Thoracic aorta (tissue), 2 donors: Measurements from ENCODE around the gene ZNF750. TPM values are rescaled to one million over a fixed set of nuclear protein-coding genes. Genes with fewer than 3 reads are reported as not detected.

Source experiments
- ATAC-seq: fragments of 150-250 bp; one replicate; pipeline ENCODE4 v1.8.0; 2017; ENCODE audit warnings: low read depth; ENCODE audit not compliant: insufficient number of reproducible peaks, low FRiP score
- DNase-seq: peaks from one replicate; pipeline ENCODE4 v3.0.0-alpha.2; 2020; ENCODE audit warnings: low spot score
- H3K27ac ChIP-seq, 2 donors: fragments of 200-600 bp; sonication (generic); 1 replicate in 1 of 2; 2 replicates in 1 of 2; pipeline ENCODE4 v1.5.1; 2016; ENCODE audit warnings: mild to moderate bottlenecking in 2 of 2, moderate library complexity in 2 of 2
- H3K27me3 ChIP-seq: fragments of 200-600 bp; sonication (generic); replicated peaks from 2 replicates; pipeline ENCODE4 v1.6.0; 2016; ENCODE audit warnings: mild to moderate bottlenecking; ENCODE audit not compliant: insufficient read depth
- H3K36me3 ChIP-seq: fragments of 200-600 bp; sonication (generic); one replicate; pipeline ENCODE4 v1.5.1; 2016
- H3K4me1 ChIP-seq, 2 donors: fragments of 200-600 bp; sonication (generic); 1 replicate in 1 of 2; 2 replicates in 1 of 2; pipeline versions ENCODE4 v1.5.1 to v1.6.0; 2016; ENCODE audit warnings: low read depth in 2 of 2, mild to moderate bottlenecking in 1 of 2; ENCODE audit not compliant: control insufficient read depth in 1 of 2
- H3K4me3 ChIP-seq: fragments of 200-600 bp; sonication (generic); 2 replicates; pipeline ENCODE4 v1.5.1; 2016; ENCODE audit warnings: mild to moderate bottlenecking
- H3K9me3 ChIP-seq: fragments of 200-600 bp; sonication (generic); 2 replicates; pipeline ENCODE4 v1.5.1; 2016
- total RNA-seq, 2 donors: library from RNA; depleted of rRNA; stranded (reverse); fragments of >200 nt; gene quantifications; one replicate each; pipeline versions ENCODE4 v1.1.0 to v1.2.3, GENCODE V29; 2016
- TF ChIP-seq, protein P1 (sequence below): fragments of 200-600 bp; sonication (generic); IDR thresholded peaks from one replicate; pipeline ENCODE4 v1.5.1; 2019; ENCODE audit warnings: antibody characterized with exemption

ZNF750 gene
- total RNA-seq, 2 donors from 2014 or later: not detected

DNA sequence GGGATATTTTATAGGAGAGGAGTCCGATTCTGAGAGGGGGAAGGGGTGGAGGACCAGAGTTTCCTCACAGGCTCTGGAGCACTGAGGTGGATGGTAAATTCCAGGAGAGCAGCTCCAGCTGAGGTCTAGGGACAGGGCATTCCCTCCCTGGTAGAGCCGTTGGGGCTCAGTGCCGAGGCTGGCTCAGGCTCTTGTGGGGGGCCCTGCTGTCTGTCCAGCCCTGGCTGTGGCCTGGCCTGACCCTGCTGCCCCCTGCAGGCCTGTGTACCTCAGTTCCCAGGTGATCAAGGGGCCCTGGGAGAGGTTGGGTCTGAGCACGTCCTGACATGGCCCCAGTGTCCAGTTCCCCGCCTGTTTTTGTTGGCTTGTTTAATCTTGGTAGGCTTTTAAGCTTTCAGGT is 16.8 kb downstream of the ZNF750 start:
- H3K27ac ChIP-seq: no peak overlapping the region
- ATAC-seq: no peak
- no peaks in the 10 kb centered on the region for H3K27me3 ChIP-seq
- H3K4me1 ChIP-seq: no peaks in the 10 kb centered on the region
- TF ChIP-seq, protein P1, sequence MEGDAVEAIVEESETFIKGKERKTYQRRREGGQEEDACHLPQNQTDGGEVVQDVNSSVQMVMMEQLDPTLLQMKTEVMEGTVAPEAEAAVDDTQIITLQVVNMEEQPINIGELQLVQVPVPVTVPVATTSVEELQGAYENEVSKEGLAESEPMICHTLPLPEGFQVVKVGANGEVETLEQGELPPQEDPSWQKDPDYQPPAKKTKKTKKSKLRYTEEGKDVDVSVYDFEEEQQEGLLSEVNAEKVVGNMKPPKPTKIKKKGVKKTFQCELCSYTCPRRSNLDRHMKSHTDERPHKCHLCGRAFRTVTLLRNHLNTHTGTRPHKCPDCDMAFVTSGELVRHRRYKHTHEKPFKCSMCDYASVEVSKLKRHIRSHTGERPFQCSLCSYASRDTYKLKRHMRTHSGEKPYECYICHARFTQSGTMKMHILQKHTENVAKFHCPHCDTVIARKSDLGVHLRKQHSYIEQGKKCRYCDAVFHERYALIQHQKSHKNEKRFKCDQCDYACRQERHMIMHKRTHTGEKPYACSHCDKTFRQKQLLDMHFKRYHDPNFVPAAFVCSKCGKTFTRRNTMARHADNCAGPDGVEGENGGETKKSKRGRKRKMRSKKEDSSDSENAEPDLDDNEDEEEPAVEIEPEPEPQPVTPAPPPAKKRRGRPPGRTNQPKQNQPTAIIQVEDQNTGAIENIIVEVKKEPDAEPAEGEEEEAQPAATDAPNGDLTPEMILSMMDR: no peak
- no peak overlapping the region for H3K4me3 ChIP-seq
- H3K36me3 ChIP-seq: peaks cover 3% of the 10 kb centered on the region
- DNase-seq: no peak
- peaks cover 9% of the 10 kb centered on the region for H3K9me3 ChIP-seq

DNA sequence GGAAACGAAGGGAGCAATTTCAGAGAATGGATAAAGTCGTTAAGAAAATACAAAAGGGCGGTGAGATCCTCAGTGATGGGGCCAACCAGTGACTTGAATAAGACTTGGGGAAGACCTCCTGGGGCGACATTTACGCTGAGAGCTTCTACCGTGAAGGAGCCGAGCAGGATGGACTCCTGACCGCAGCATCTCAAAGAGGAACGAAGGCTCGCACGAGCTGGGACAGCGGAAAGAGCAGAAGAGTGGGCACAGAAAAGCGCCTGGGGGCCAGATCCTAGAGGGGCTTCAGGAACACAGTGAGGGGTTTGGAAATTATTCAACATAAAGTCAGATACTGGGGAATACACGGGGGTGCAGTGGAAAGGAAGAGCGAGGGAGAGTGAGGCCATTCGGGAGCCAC is 17.5 kb downstream of the ZNF750 start:
- no peak for DNase-seq
- TF ChIP-seq, protein P1: no peak
- Histone ChIP-seq H3K4me1 (no peaks in the 10 kb centered on the region), H3K36me3 (peaks cover 3% of the 10 kb centered on the region), H3K27me3 (no peaks in the 10 kb centered on the region), H3K9me3 (peaks cover 9% of the 10 kb centered on the region), H3K27ac (no peak overlapping the region), H3K4me3 (no peak overlapping the region)
- no peak for ATAC-seq

- Histone ChIP-seq H3K27ac (no peak overlapping the region), H3K36me3 (peaks cover 3% of the 10 kb centered on the region), H3K27me3 (no peaks in the 10 kb centered on the region), H3K4me1 (no peaks in the 10 kb centered on the region), H3K4me3 (no peak overlapping the region), H3K9me3 (peaks cover 9% of the 10 kb centered on the region)
- TF ChIP-seq, protein P1: no peak
- no peak for ATAC-seq
- no peak for DNase-seq
Measured at GRCh38 chr17:82821554-82821953, 18.3 kb downstream of the ZNF750 start.

- Histone ChIP-seq H3K4me1 (no peaks in the 10 kb centered on the region), H3K4me3 (no peak overlapping the region), H3K36me3 (peaks cover 8% of the 10 kb centered on the region), H3K9me3 (peaks cover 9% of the 10 kb centered on the region), H3K27ac (no peak overlapping the region), H3K27me3 (no peaks in the 10 kb centered on the region)
- no peak for ATAC-seq
- no peak for DNase-seq
- TF ChIP-seq, protein P1: no peak
Measured at GRCh38 chr17:82820278-82821251, 19.3 kb downstream of the ZNF750 start.

DNA sequence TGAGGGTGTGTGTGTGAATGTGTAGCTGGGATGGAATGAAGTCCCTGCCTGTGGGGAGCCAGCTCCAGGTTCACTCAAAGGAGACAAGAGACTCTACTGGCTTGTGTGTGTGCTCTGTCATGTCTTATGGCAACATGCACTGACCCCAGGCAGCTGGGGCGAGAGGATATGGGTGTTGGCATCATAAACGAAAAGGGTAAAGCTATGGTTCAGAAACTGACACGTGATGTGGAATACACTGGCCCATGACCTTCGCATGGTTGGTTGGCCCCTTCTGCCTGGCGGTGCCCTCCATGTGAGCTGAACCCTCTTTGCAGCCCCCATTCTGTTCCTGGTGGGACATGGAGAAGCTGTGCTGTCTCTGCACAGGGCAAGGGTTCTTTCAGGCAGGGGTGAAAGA is 21.9 kb downstream of the ZNF750 start:
- peaks cover 8% of the 10 kb centered on the region for H3K36me3 ChIP-seq
- TF ChIP-seq, protein P1: no peak
- H3K27ac ChIP-seq: no peak overlapping the region
- no peaks in the 10 kb centered on the region for H3K27me3 ChIP-seq
- DNase-seq (no peak), ATAC-seq (no peak)
- H3K4me1 ChIP-seq: no peaks in the 10 kb centered on the region
- H3K9me3 ChIP-seq: peaks cover 9% of the 10 kb centered on the region
- H3K4me3 ChIP-seq: no peak overlapping the region
